SK-N-SH treated with all-trans-retinoic acid at 6 μM for 48 hours (cell line): ENCODE data around the gene MID1.

Experiments used
- ATAC-seq: fragments of 200-7000 bp; cut with Tn5 transposase; 3 replicates; pipeline ENCODE4 v1.9.1; 2020; ENCODE audit warnings: mild to moderate bottlenecking, moderate library complexity
- ARNTL ChIP-seq: fragments of 450-650 bp; formaldehyde crosslinking; IDR thresholded peaks from 2 replicates; pipeline ENCODE4 v1.5.0; 2020; ENCODE audit warnings: low read depth, mild to moderate bottlenecking, moderate library complexity, borderline replicate concordance
- BACH2 ChIP-seq: fragments of 250-450 bp; sonication (Bioruptor Pico); IDR thresholded peaks from 2 replicates; pipeline ENCODE4 v1.9.0; 2021; ENCODE audit warnings: mild to moderate bottlenecking, borderline replicate concordance
- CREB5 ChIP-seq: fragments of 250-450 bp; sonication (Bioruptor Pico); IDR thresholded peaks from 2 replicates; pipeline ENCODE4 v1.5.1; 2020; ENCODE audit warnings: low read depth, mild to moderate bottlenecking, moderate library complexity
- CSRNP3 ChIP-seq: fragments of 250-450 bp; sonication (Bioruptor Pico); IDR thresholded peaks from 2 replicates; pipeline ENCODE4 v1.5.1; 2021; ENCODE audit warnings: mild to moderate bottlenecking, moderate library complexity
- ESRRG ChIP-seq: fragments of 250-450 bp; sonication (Bioruptor Pico); IDR thresholded peaks from 2 replicates; pipeline ENCODE4 v1.6.1; 2021; ENCODE audit warnings: mild to moderate bottlenecking
- GLIS3 ChIP-seq: fragments of 250-450 bp; sonication (Bioruptor Pico); IDR thresholded peaks from 2 replicates; pipeline ENCODE4 v1.5.0; 2020; ENCODE audit warnings: mild to moderate bottlenecking, moderate library complexity
- ISL1 ChIP-seq: fragments of 250-450 bp; sonication (Bioruptor Pico); IDR thresholded peaks from 2 replicates; pipeline ENCODE4 v2.1.2; 2022; ENCODE audit warnings: mild to moderate bottlenecking, moderate library complexity
- OSR1 ChIP-seq: fragments of 250-450 bp; sonication (Bioruptor Pico); IDR thresholded peaks from 2 replicates; pipeline ENCODE4 v1.8.0; 2022; ENCODE audit warnings: moderate library complexity, mild to moderate bottlenecking, inconsistent platforms
- PATZ1 ChIP-seq: fragments of 250-450 bp; sonication (Bioruptor Pico); IDR thresholded peaks from 2 replicates; pipeline ENCODE4 v1.8.0; 2020; ENCODE audit warnings: mild to moderate bottlenecking, moderate library complexity, borderline replicate concordance
- POU6F1 ChIP-seq: fragments of 250-450 bp; sonication (Bioruptor Pico); IDR thresholded peaks from 2 replicates; pipeline ENCODE4 v1.8.0; 2021; ENCODE audit warnings: low read depth, mild to moderate bottlenecking, moderate library complexity, borderline replicate concordance
- PPARA ChIP-seq: fragments of 250-450 bp; sonication (Bioruptor Pico); IDR thresholded peaks from 2 replicates; pipeline ENCODE4 v1.5.0; 2020; ENCODE audit warnings: mild to moderate bottlenecking, borderline replicate concordance
- RARB ChIP-seq: fragments of 250-450 bp; sonication (Bioruptor Pico); IDR thresholded peaks from 2 replicates; pipeline ENCODE4 v1.8.0; 2021; ENCODE audit warnings: mild to moderate bottlenecking, moderate library complexity
- SNAI2 ChIP-seq: fragments of 250-450 bp; sonication (Bioruptor Pico); IDR thresholded peaks from 2 replicates; pipeline ENCODE4 v1.5.0; 2020; ENCODE audit warnings: mild to moderate bottlenecking, moderate library complexity
- TCF4 ChIP-seq: fragments of 250-450 bp; sonication (Bioruptor Pico); IDR thresholded peaks from 2 replicates; pipeline ENCODE4 v1.8.0; 2021; ENCODE audit warnings: mild to moderate bottlenecking, moderate library complexity, borderline replicate concordance
- TOX ChIP-seq: fragments of 250-450 bp; sonication (Bioruptor Pico); IDR thresholded peaks from 2 replicates; pipeline ENCODE4 v1.8.0; 2021; ENCODE audit warnings: mild to moderate bottlenecking, moderate library complexity, borderline replicate concordance
- TSHZ2 ChIP-seq: fragments of 250-450 bp; sonication (Bioruptor Pico); IDR thresholded peaks from 2 replicates; pipeline ENCODE4 v1.5.0; 2020; ENCODE audit warnings: mild to moderate bottlenecking, moderate library complexity
- ZC3H10 ChIP-seq: fragments of 250-450 bp; sonication (Bioruptor Pico); IDR thresholded peaks from 2 replicates; pipeline ENCODE4 v1.5.1; 2021; ENCODE audit warnings: mild to moderate bottlenecking, moderate library complexity
- ZFP3 ChIP-seq: fragments of 250-450 bp; sonication (Bioruptor Pico); IDR thresholded peaks from 2 replicates; pipeline ENCODE4 v1.5.0; 2020; ENCODE audit warnings: mild to moderate bottlenecking, moderate library complexity
- ZFP30 ChIP-seq: fragments of 450-650 bp; formaldehyde crosslinking; IDR thresholded peaks from 2 replicates; pipeline ENCODE4 v1.5.0; 2022; ENCODE audit warnings: mild to moderate bottlenecking, moderate library complexity
- ZNF565 ChIP-seq: fragments of 450-650 bp; formaldehyde crosslinking; conservative IDR thresholded peaks from 2 replicates; pipeline ENCODE4 v1.5.0; 2020; ENCODE audit warnings: low read depth, mild to moderate bottlenecking, moderate library complexity
- ZNF70 ChIP-seq: fragments of 450-650 bp; formaldehyde crosslinking; IDR thresholded peaks from 2 replicates; pipeline ENCODE4 v1.5.0; 2020; ENCODE audit warnings: mild to moderate bottlenecking, moderate library complexity

The MID1 gene

GRCh38 chrX:10636851-10637250, 16.5 kb upstream of the MID1 start:
- no peak for ATAC-seq
- no peak for TF ChIP-seq ESRRG (CRISPR knock-in tag)
- TF ChIP-seq ZNF565 (CRISPR knock-in tag) = no peak
- no peak for TF ChIP-seq ZFP30 (CRISPR knock-in tag)
- no peak for TF ChIP-seq PATZ1 (CRISPR knock-in tag)
- TF ChIP-seq SNAI2 (CRISPR knock-in tag) = no peak
- no peak for TF ChIP-seq TCF4 (CRISPR knock-in tag)
- TF ChIP-seq POU6F1 (CRISPR knock-in tag) = no peak
- no peak for TF ChIP-seq ISL1 (CRISPR knock-in tag)
- no peak for TF ChIP-seq GLIS3 (CRISPR knock-in tag)
- no peak for TF ChIP-seq CSRNP3 (CRISPR knock-in tag)
- no peak for TF ChIP-seq TSHZ2 (CRISPR knock-in tag)
- no peak for TF ChIP-seq ZFP3
- no peak for TF ChIP-seq ZC3H10
- no peak for TF ChIP-seq ZNF70 (CRISPR knock-in tag)
- no peak for TF ChIP-seq TOX
- no peak for TF ChIP-seq RARB (CRISPR knock-in tag)
- TF ChIP-seq BACH2 (CRISPR knock-in tag) = no peak
- TF ChIP-seq ARNTL (CRISPR knock-in tag) = no peak
- TF ChIP-seq, all 23 proteins: peak for 0

- ATAC-seq = peak; percentile 66
- no peak for TF ChIP-seq ZNF565 (CRISPR knock-in tag)
- no peak for TF ChIP-seq PPARA (CRISPR knock-in tag)
- no peak for TF ChIP-seq PATZ1 (CRISPR knock-in tag)
- no peak for TF ChIP-seq RARB (CRISPR knock-in tag)
- no peak for TF ChIP-seq TCF4 (CRISPR knock-in tag)
- TF ChIP-seq ISL1 (CRISPR knock-in tag) = no peak
- no peak for TF ChIP-seq TSHZ2 (CRISPR knock-in tag)
- no peak for TF ChIP-seq ZC3H10
- no peak for TF ChIP-seq POU6F1 (CRISPR knock-in tag)
- no peak for TF ChIP-seq CREB5
- no peak for TF ChIP-seq OSR1
- no peak for TF ChIP-seq ESRRG (CRISPR knock-in tag)
- TF ChIP-seq BACH2 (CRISPR knock-in tag) = no peak
- TF ChIP-seq ZNF70 (CRISPR knock-in tag) = no peak
- TF ChIP-seq CSRNP3 (CRISPR knock-in tag) = no peak
Observed at GRCh38 chrX:10636337-10636736, 16.0 kb upstream of the MID1 start.
